GM18909 (cell line): Measurements from ENCODE around the gene SAMD1.

Experiments used
- ATAC-seq: cut with Tn5 transposase; IDR thresholded peaks from one replicate; pipeline ENCODE4 v1.9.1; 2021; ENCODE audit warnings: mild to moderate bottlenecking; ENCODE audit not compliant: unreplicated experiment, poor library complexity

SAMD1 gene

GRCh38 chr19:14091081-14091812 is 696 bp upstream of the SAMD1 start:
- peak; percentile 58 for ATAC-seq

GRCh38 chr19:14089662-14090508 is 666 bp downstream of the SAMD1 start:
- peak; percentile 26 for ATAC-seq

GRCh38 chr19:14089412-14089661 is 1.2 kb downstream of the SAMD1 start:
- ATAC-seq, result no peak

GRCh38 chr19:14088634-14089411 is 1.7 kb downstream of the SAMD1 start:
- ATAC-seq, result no peak

- ATAC-seq, result no peak
Measured at GRCh38 chr19:14086098-14086497, 4.5 kb downstream of the SAMD1 start.

- ATAC-seq, result no peak
Measured at GRCh38 chr19:14085309-14085995, 5.1 kb downstream of the SAMD1 start, which contains the start of gene C19orf67. TSS of gene C19orf67 (minus strand) at chr19:14085783. CDS start at chr19:14085627, 156 bp downstream.

- no peak for ATAC-seq
Measured at GRCh38 chr19:14082675-14082960, 7.9 kb downstream of the SAMD1 start.

- no peak for ATAC-seq
Measured at GRCh38 chr19:14081797-14082674, 8.5 kb downstream of the SAMD1 start.

GRCh38 chr19:14080887-14081796 is 9.4 kb downstream of the SAMD1 start:
- ATAC-seq, result peak; percentile 84

- ATAC-seq, result no peak
Measured at GRCh38 chr19:14078411-14078810, 12.1 kb downstream of the SAMD1 start.

GRCh38 chr19:14073925-14074838 is 16.4 kb downstream of the SAMD1 start:
- peak; percentile 3 for ATAC-seq

GRCh38 chr19:14073261-14073924 is 17.2 kb downstream of the SAMD1 start:
- peak; percentile 67 for ATAC-seq

GRCh38 chr19:14072535-14073260 is 17.9 kb downstream of the SAMD1 start, which contains the start of gene MISP3:
TSS of gene MISP3 (plus strand) at chr19:14072786. CDS start at chr19:14073310, 524 bp downstream.
- peak; percentile 34 for ATAC-seq

GRCh38 chr19:14070268-14071050 is 20.1 kb downstream of the SAMD1 start:
- ATAC-seq, result no peak

GRCh38 chr19:14066134-14066533 is 24.4 kb downstream of the SAMD1 start:
- ATAC-seq, result no peak

GRCh38 chr19:14063105-14063504 is 27.4 kb downstream of the SAMD1 start:
- no peak for ATAC-seq
